GM12873 (cell line): ENCODE measurements around the gene CGRRF1.

Experiments used
- TF ChIP-seq, protein P1 (sequence below): IDR thresholded peaks from 2 replicates; pipeline ENCODE4 v1.5.1; 2012; ENCODE audit warnings: low read depth, mild to moderate bottlenecking, moderate library complexity, low read length, control low read depth; ENCODE audit not compliant: insufficient read depth; ENCODE audit errors: missing control alignments

CGRRF1 gene

DNA sequence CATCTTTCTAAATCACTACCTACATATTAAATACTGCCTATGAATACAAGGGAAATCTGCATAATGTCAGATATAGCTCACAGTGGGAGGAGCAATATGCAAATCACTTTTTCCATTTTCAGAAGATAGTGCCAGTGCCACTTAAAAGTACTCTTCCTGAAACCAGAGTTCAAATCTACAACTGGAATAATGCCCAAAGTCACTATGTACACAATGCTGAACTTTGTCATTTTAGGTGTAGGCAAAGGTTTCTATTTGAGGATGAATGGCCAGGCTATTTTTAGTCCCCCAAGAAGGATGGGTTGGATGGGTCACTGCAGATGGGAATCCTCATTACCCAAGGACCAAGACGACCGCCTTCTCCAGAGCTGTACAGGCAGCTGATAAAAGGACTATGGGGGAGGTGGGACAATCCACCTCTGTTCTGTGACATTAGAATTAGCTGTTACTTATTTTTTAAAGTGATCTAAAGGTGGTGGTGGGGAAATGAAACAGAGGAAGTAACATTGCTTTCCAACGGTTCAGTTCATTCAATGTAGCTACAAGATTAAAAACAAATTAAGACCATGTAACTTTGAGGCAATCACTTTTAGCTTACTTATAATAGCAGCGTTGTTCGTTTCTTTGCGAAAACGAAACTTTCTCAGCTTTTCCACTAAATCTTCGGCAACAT lies 26.5 kb upstream of the CGRRF1 start:
- TF ChIP-seq, protein P1, sequence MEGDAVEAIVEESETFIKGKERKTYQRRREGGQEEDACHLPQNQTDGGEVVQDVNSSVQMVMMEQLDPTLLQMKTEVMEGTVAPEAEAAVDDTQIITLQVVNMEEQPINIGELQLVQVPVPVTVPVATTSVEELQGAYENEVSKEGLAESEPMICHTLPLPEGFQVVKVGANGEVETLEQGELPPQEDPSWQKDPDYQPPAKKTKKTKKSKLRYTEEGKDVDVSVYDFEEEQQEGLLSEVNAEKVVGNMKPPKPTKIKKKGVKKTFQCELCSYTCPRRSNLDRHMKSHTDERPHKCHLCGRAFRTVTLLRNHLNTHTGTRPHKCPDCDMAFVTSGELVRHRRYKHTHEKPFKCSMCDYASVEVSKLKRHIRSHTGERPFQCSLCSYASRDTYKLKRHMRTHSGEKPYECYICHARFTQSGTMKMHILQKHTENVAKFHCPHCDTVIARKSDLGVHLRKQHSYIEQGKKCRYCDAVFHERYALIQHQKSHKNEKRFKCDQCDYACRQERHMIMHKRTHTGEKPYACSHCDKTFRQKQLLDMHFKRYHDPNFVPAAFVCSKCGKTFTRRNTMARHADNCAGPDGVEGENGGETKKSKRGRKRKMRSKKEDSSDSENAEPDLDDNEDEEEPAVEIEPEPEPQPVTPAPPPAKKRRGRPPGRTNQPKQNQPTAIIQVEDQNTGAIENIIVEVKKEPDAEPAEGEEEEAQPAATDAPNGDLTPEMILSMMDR: no peak

DNA sequence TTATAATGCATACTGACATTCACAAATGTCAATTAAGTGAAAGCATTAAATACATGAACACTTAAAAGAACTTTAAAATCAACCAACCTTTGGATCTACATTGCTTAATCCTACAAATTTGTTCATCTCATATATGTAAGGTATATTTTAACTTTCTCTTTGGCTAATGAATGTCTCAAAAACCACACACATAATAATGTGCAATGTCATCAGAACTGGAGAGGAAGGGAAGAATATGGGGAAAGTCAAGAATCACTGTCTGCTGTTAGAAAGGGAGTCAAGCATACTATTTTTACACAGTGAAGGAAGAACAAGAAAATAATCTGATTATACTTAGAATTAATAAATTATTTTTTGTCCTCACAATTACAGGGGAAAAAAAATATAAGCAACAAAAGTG lies 25.9 kb upstream of the CGRRF1 start:
- TF ChIP-seq, protein P1: no peak

DNA sequence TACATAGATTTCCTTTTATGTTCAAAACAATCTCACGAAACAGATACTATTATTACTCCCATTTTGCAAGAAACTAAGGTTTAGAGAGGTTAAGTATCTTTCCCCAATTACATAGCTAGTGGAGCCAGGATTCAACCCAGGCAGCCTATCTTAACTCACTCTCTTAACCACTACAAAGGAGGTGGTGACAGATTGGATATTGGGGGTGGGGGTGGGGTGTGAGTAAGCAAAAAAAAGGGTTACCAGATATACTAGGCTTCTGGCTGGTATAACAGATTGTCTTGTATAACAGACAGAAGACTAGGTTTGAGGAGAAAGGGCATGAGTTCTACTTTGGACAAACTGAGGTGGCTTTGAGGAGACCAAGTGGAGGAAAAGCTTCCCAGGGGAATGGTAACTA lies 23.0 kb upstream of the CGRRF1 start:
- TF ChIP-seq, protein P1: no peak

DNA sequence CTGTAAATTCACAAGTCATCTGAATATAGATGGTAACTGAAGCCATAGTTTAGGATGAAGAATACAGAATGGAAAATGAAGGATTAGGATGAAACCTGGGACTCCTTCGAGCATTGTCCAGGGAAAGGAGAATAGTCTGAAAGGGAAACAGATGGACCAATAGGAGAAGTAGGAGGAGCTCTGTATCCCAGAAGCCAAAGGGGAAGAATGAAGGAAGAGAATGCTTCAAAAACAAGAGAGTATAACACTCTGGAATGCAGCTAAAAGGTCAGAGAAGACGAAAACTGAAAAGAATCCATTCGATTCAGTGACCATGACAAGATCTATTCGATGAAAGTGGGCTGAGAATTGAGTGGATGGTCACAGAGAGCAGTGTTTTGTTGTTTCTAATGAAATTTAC lies 21.9 kb upstream of the CGRRF1 start:
- TF ChIP-seq, protein P1: no peak

DNA sequence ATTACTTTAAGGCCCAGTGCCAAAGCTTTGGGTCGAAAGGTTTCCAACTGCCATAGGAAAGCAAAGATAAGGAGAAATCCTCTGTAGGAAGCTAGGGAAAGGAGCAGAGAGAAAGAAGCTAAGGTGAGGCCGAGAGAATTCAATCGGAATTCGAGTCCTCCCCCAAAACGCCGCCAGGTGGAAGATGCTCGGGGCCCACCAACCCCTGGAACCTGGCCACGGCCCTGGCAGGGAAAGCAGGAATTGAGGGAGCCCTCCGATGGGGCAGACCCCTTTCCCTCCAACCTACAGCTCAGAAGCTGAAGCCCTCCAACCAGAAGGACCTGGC lies 21.4 kb upstream of the CGRRF1 start:
- TF ChIP-seq, protein P1: peak; percentile 31

DNA sequence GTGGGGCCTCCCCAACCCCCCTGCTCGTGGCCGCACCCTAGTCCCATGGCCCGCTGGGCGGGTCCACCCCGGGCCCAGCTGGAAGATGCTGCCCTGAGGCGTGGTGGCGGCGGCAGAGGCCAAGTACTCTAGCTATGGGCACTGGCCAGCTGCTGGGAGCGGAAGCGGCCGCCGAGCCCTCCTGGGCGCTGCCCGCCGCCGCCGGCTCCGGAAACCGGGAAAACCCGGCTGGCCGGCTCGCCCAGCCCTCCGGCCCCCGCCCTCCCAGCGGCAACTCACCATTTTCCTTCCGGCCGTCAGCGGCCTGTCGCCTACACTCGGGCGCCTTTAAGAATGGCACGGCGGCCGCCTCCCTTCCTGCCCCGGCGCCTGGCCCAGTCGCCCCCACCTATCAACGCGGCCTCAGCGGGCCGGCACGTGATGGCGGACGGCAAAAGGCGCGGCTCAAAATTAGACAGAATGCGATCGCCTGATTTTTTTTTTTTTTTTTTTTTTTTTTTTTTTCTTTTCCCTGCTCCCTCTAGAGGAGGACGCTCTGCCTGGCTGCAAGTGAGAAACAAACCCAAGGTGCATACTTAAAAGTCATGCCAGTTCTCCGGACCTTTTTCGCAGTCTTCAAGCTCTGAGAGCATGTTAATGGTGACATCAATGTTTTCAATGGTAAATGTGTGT lies 20.9 kb upstream of the CGRRF1 start, which contains the start of gene GMFB:
TSS of gene GMFB (minus strand) at position 335 of the 672 bp plus-strand sequence. CDS start at position 282, 53 bp downstream.
- TF ChIP-seq, protein P1: peak; percentile 39

DNA sequence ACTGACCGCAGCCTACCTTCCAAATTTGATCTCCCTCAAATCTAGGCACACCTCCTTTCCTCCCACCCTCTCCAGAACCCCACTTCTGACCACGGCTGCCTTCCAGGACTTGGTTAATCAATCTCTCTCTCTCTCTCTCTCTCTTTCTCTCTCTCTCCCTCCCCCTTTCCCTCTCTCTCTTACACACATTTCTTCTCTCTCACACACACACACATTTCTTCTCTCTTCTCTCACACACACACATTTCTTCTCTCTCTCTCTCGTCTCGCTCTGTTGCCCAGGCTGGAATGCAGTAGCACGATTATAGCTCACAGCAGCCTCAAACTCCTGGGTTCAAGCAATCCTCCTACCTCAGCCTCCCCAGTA lies 20.4 kb upstream of the CGRRF1 start:
- TF ChIP-seq, protein P1: no peak
